Stimulated activated effector memory CD8-positive, alpha-beta T cell treated with anti-CD3 and anti-CD28 coated beads, Interleukin-12 subunit alpha, Interleukin-12 subunit beta, amount 100 ng/mL, for 72 hours (primary cell): ENCODE results near the gene CD3E.
"Not testable (repeated sequence)": the region's sequence is repeated elsewhere in the genome, so short reads cannot be mapped to it uniquely, and the experiment has no call there.

Experiments
- ATAC-seq: fragments of 150-1000 bp; cut with Tn5 transposase; 2 replicates; pipeline ENCODE4 v1.10.0; 2021
- DNase-seq, 2 donors: peaks; one replicate each; pipeline ENCODE4 v3.0.0; 2021 to 2022; ENCODE audit warnings: low spot score in 2 of 2
- H3K27ac Mint-ChIP-seq: one replicate; pipeline ENCODE4 v1.8.0; 2022; ENCODE audit warnings: mild to moderate bottlenecking, mixed read lengths
- H3K36me3 Mint-ChIP-seq: one replicate; pipeline ENCODE4 v1.8.0; 2022; ENCODE audit warnings: mild to moderate bottlenecking, mixed read lengths
- H3K4me1 Mint-ChIP-seq: one replicate; pipeline ENCODE4 v1.8.0; 2022; ENCODE audit warnings: mixed read lengths
- H3K4me3 Mint-ChIP-seq: one replicate; pipeline ENCODE4 v1.8.0; 2022; ENCODE audit warnings: mild to moderate bottlenecking, mixed read lengths
- H3K9me3 Mint-ChIP-seq: one replicate; pipeline ENCODE4 v1.8.0; 2022; ENCODE audit warnings: mixed read lengths

The CD3E gene

GRCh38 chr11:118308995-118309528 is 4.5 kb downstream of the CD3E start:
- Mint-ChIP-seq H3K4me1 (peaks cover 75% of the 10 kb centered on the region), H3K27ac (peak overlapping the region; percentile 99), H3K4me3 (peak overlapping the region; percentile 0), H3K36me3 (peaks cover 96% of the 10 kb centered on the region)
- DNase-seq, H3K9me3 Mint-ChIP-seq: not testable (repeated sequence)
- peak; percentile 53 for ATAC-seq

GRCh38 chr11:118310271-118310670 is 5.7 kb downstream of the CD3E start:
- H3K4me1 Mint-ChIP-seq: peaks cover 73% of the 10 kb centered on the region
- ATAC-seq (no peak), DNase-seq (no peak)
- no peak overlapping the region for H3K4me3 Mint-ChIP-seq
- no peaks in the 10 kb centered on the region for H3K9me3 Mint-ChIP-seq
- H3K36me3 Mint-ChIP-seq: peaks cover 100% of the 10 kb centered on the region
- H3K27ac Mint-ChIP-seq: peak overlapping the region; percentile 93

GRCh38 chr11:118310781-118311485 is 6.4 kb downstream of the CD3E start:
- peaks cover 76% of the 10 kb centered on the region for H3K4me1 Mint-ChIP-seq
- no peak for ATAC-seq
- peaks cover 100% of the 10 kb centered on the region for H3K36me3 Mint-ChIP-seq
- H3K4me3 Mint-ChIP-seq: peak overlapping the region; percentile 23
- DNase-seq: no peak
- H3K27ac Mint-ChIP-seq: peak overlapping the region; percentile 93
- no peaks in the 10 kb centered on the region for H3K9me3 Mint-ChIP-seq

- peak overlapping the region; percentile 93 for H3K27ac Mint-ChIP-seq
- peak overlapping the region; percentile 23 for H3K4me3 Mint-ChIP-seq
- H3K36me3 Mint-ChIP-seq: peaks cover 100% of the 10 kb centered on the region
- ATAC-seq: peak; percentile 33
- peaks cover 77% of the 10 kb centered on the region for H3K4me1 Mint-ChIP-seq
- DNase-seq: no peak
- no peaks in the 10 kb centered on the region for H3K9me3 Mint-ChIP-seq
Measured at GRCh38 chr11:118311518-118311917, 7.0 kb downstream of the CD3E start.

- Mint-ChIP-seq H3K27ac (peak overlapping the region; percentile 93), H3K36me3 (peaks cover 100% of the 10 kb centered on the region), H3K4me3 (no peak overlapping the region), H3K4me1 (peaks cover 77% of the 10 kb centered on the region), H3K9me3 (no peaks in the 10 kb centered on the region)
- no peak for ATAC-seq
- DNase-seq: no peak
Measured at GRCh38 chr11:118312328-118312727, 7.8 kb downstream of the CD3E start.

GRCh38 chr11:118313242-118313641 is 8.7 kb downstream of the CD3E start:
- Mint-ChIP-seq H3K36me3 (peaks cover 92% of the 10 kb centered on the region), H3K27ac (peak overlapping the region; percentile 93)
- ATAC-seq: no peak

GRCh38 chr11:118314988-118315411 is 10.5 kb downstream of the CD3E start:
- H3K4me1 Mint-ChIP-seq: peaks cover 86% of the 10 kb centered on the region
- DNase-seq (no peak), ATAC-seq (no peak)
- no peaks in the 10 kb centered on the region for H3K9me3 Mint-ChIP-seq
- H3K36me3 Mint-ChIP-seq: peaks cover 74% of the 10 kb centered on the region
- H3K27ac Mint-ChIP-seq: peak overlapping the region; percentile 60
- H3K4me3 Mint-ChIP-seq: peak overlapping the region; percentile 65

More at GRCh38 chr11:118313242-118313641, 8.7 kb downstream of the CD3E start:
- Mint-ChIP-seq H3K4me3 (no peak overlapping the region), H3K4me1 (peaks cover 76% of the 10 kb centered on the region), H3K9me3 (no peaks in the 10 kb centered on the region)
- no peak for DNase-seq

GRCh38 chr11:118318124-118318523 is 13.6 kb downstream of the CD3E start:
- Mint-ChIP-seq H3K36me3 (peaks cover 57% of the 10 kb centered on the region), H3K4me3 (no peak overlapping the region), H3K4me1 (peaks cover 79% of the 10 kb centered on the region), H3K27ac (no peak overlapping the region), H3K9me3 (no peaks in the 10 kb centered on the region)
- no peak for ATAC-seq
- no peak for DNase-seq

GRCh38 chr11:118318581-118319336 is 14.2 kb downstream of the CD3E start:
- no peaks in the 10 kb centered on the region for H3K9me3 Mint-ChIP-seq
- H3K4me3 Mint-ChIP-seq: no peak overlapping the region
- DNase-seq (no peak), ATAC-seq (no peak)
- peak overlapping the region; percentile 38 for H3K27ac Mint-ChIP-seq
- H3K36me3 Mint-ChIP-seq: peaks cover 57% of the 10 kb centered on the region
- H3K4me1 Mint-ChIP-seq: peaks cover 75% of the 10 kb centered on the region

GRCh38 chr11:118319337-118319707 is 14.8 kb downstream of the CD3E start:
- H3K9me3 Mint-ChIP-seq: no peaks in the 10 kb centered on the region
- H3K4me1 Mint-ChIP-seq: peaks cover 70% of the 10 kb centered on the region
- peaks cover 57% of the 10 kb centered on the region for H3K36me3 Mint-ChIP-seq
- DNase-seq (no peak), ATAC-seq (no peak)
- H3K27ac Mint-ChIP-seq: peak overlapping the region; percentile 38
- H3K4me3 Mint-ChIP-seq: no peak overlapping the region

GRCh38 chr11:118320515-118320914 is 16.0 kb downstream of the CD3E start:
- peak overlapping the region; percentile 38 for H3K27ac Mint-ChIP-seq
- no peaks in the 10 kb centered on the region for H3K9me3 Mint-ChIP-seq
- DNase-seq (no peak), ATAC-seq (no peak)
- peaks cover 56% of the 10 kb centered on the region for H3K36me3 Mint-ChIP-seq
- no peak overlapping the region for H3K4me3 Mint-ChIP-seq
- peaks cover 64% of the 10 kb centered on the region for H3K4me1 Mint-ChIP-seq

GRCh38 chr11:118321386-118322082 is 17.0 kb downstream of the CD3E start:
- Mint-ChIP-seq H3K9me3 (no peaks in the 10 kb centered on the region), H3K27ac (no peak overlapping the region), H3K36me3 (peaks cover 55% of the 10 kb centered on the region), H3K4me1 (peaks cover 57% of the 10 kb centered on the region), H3K4me3 (no peak overlapping the region)
- DNase-seq (no peak), ATAC-seq (no peak)

GRCh38 chr11:118322721-118323120 is 18.2 kb downstream of the CD3E start:
- Mint-ChIP-seq H3K36me3 (peaks cover 54% of the 10 kb centered on the region), H3K4me1 (peaks cover 48% of the 10 kb centered on the region), H3K4me3 (no peak overlapping the region), H3K27ac (no peak overlapping the region), H3K9me3 (no peaks in the 10 kb centered on the region)
- ATAC-seq: no peak
- DNase-seq: no peak

- Mint-ChIP-seq H3K27ac (peak overlapping the region; percentile 2), H3K4me1 (peaks cover 35% of the 10 kb centered on the region)
- no peak for DNase-seq
Measured at GRCh38 chr11:118325283-118325682, 20.8 kb downstream of the CD3E start.

GRCh38 chr11:118328745-118329144 is 24.2 kb downstream of the CD3E start:
- Mint-ChIP-seq H3K4me3 (no peak overlapping the region), H3K36me3 (peaks cover 39% of the 10 kb centered on the region), H3K27ac (peak overlapping the region; percentile 1), H3K9me3 (no peaks in the 10 kb centered on the region), H3K4me1 (peaks cover 18% of the 10 kb centered on the region)
- ATAC-seq (no peak), DNase-seq (no peak)

More at GRCh38 chr11:118325283-118325682, 20.8 kb downstream of the CD3E start:
- no peak for ATAC-seq
- Mint-ChIP-seq H3K4me3 (no peak overlapping the region), H3K9me3 (no peaks in the 10 kb centered on the region), H3K36me3 (peaks cover 59% of the 10 kb centered on the region)
